Sigmoid colon (tissue), 4 donors: ENCODE data around the gene KIAA0930.

Experiments used
- EP300 ChIP-seq, 4 donors: sonication (generic); formaldehyde crosslinking; IDR thresholded peaks; one replicate each; pipeline ENCODE4 v1.6.1; 2017; ENCODE audit warnings: antibody characterized with exemption in 4 of 4
- POLR2AphosphoS5 ChIP-seq, 4 donors: sonication (generic); formaldehyde crosslinking; IDR thresholded peaks; one replicate each; pipeline ENCODE4 v1.6.1; 2017; ENCODE audit warnings: antibody characterized with exemption in 4 of 4
- TF ChIP-seq, protein P1 (sequence below), 4 experiments: fragments of 450-650 bp in 3 of 4; fragments of 200-600 bp in 1 of 4; IDR thresholded peaks; one replicate each; pipeline ENCODE4 v1.5.1; 2016 to 2019; ENCODE audit warnings: antibody characterized with exemption in 4 of 4, mild to moderate bottlenecking in 3 of 4, moderate library complexity in 2 of 4

DNA sequence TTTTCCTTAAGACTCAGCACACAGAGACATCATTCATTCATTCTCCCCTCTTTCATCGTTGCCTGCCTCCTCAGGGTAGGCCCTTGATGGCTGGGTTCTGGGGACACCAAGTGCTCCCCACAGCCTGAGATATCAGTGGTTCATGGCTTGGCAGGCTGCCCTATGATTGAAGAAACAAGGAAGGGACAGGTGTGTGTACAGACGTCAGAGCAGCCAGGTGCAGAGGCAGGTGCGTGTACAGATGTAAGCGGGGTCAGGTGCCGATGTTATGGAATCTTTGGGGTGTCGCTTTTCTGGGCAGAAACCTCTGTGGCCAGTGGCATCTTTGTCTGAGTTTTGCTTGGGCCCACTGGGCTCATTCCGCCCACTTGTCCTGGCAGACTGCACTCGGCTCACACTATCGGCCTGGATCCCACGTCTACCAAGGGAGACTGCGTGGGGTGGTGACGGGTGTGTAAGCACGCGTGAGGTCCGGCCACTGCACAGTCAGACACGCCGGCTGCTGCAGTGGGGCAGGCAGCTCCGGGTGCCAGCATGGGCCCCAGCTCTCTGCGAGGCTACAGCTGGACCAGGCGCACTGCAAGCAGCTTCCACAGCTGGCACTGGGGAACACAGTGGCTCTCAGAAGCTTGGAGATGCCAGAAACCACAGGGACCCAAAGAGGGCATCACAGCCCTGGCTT, 20.9 kb upstream of the KIAA0930 start:
- TF ChIP-seq, protein P1, sequence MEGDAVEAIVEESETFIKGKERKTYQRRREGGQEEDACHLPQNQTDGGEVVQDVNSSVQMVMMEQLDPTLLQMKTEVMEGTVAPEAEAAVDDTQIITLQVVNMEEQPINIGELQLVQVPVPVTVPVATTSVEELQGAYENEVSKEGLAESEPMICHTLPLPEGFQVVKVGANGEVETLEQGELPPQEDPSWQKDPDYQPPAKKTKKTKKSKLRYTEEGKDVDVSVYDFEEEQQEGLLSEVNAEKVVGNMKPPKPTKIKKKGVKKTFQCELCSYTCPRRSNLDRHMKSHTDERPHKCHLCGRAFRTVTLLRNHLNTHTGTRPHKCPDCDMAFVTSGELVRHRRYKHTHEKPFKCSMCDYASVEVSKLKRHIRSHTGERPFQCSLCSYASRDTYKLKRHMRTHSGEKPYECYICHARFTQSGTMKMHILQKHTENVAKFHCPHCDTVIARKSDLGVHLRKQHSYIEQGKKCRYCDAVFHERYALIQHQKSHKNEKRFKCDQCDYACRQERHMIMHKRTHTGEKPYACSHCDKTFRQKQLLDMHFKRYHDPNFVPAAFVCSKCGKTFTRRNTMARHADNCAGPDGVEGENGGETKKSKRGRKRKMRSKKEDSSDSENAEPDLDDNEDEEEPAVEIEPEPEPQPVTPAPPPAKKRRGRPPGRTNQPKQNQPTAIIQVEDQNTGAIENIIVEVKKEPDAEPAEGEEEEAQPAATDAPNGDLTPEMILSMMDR (IDR thresholded peaks at IDR 0.05), result no peak
- TF ChIP-seq EP300 (IDR thresholded peaks at IDR 0.05) (no peak), POLR2AphosphoS5 (IDR thresholded peaks at IDR 0.05) (no peak)
